ENCODE measurements around the gene GAB2. TPM values are rescaled to one million over a fixed set of nuclear protein-coding genes. Genes with fewer than 3 reads are reported as not detected.
"Not testable (repeated sequence)": the region's sequence is repeated elsewhere in the genome, so short reads cannot be mapped to it uniquely, and the experiment has no call there.

Gene GAB2
- total RNA-seq, 1 experiment from 2014 or later = 4.2 TPM

- H3K27ac Mint-ChIP-seq (ENCODE audit: low read depth, unreplicated experiment) = no peak overlapping the region
- ChIA-PET POLR2A (no interaction called here), CTCF (no interaction called here)
- no peak for DNase-seq (ENCODE audit: unreplicated experiment)
- H3K9me3 Mint-ChIP-seq (ENCODE audit: unreplicated experiment) = no peaks in the 10 kb centered on the region
- no peaks in the 10 kb centered on the region for H3K27me3 Mint-ChIP-seq (ENCODE audit: insufficient read depth, unreplicated experiment)
- TF ChIP-seq, protein P1, sequence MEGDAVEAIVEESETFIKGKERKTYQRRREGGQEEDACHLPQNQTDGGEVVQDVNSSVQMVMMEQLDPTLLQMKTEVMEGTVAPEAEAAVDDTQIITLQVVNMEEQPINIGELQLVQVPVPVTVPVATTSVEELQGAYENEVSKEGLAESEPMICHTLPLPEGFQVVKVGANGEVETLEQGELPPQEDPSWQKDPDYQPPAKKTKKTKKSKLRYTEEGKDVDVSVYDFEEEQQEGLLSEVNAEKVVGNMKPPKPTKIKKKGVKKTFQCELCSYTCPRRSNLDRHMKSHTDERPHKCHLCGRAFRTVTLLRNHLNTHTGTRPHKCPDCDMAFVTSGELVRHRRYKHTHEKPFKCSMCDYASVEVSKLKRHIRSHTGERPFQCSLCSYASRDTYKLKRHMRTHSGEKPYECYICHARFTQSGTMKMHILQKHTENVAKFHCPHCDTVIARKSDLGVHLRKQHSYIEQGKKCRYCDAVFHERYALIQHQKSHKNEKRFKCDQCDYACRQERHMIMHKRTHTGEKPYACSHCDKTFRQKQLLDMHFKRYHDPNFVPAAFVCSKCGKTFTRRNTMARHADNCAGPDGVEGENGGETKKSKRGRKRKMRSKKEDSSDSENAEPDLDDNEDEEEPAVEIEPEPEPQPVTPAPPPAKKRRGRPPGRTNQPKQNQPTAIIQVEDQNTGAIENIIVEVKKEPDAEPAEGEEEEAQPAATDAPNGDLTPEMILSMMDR (IDR thresholded peaks at IDR 0.05; ENCODE audit: unreplicated experiment) = no peak
- H3K4me1 Mint-ChIP-seq (ENCODE audit: insufficient read depth, unreplicated experiment) = peaks cover 15% of the 10 kb centered on the region
- no TSS peak for BruUV-seq (replicated peaks)
- H3K4me3 Mint-ChIP-seq (ENCODE audit: unreplicated experiment) = no peak overlapping the region
- intact Hi-C loops (cut with micrococcal nuclease) = no loop called here
- no peaks in the 10 kb centered on the region for H3K36me3 Mint-ChIP-seq (ENCODE audit: insufficient read depth, unreplicated experiment)
Observed at GRCh38 chr11:78295991-78296930, 121.4 kb downstream of the GAB2 start.

DNA sequence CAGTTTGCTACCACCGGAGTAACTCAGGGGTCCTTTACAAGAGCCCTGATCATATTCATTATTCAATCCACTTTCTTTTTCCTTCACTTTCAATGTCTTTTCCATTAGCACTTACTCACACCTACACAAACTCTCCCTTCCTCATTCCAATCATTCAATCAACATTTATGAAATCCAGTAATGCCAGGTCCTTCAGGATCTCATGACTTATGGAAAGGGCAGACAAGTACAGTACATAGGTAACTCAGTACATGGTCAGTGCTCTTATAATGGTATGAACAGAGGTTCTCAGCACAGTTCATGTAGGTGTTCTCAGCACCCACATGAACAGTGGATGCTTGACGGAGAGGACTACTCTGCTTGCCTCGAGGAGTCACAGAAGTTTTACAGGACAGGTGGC is 122.3 kb downstream of the GAB2 start:
- Mint-ChIP-seq H3K4me3 (ENCODE audit: unreplicated experiment) (no peak overlapping the region), H3K4me1 (ENCODE audit: insufficient read depth, unreplicated experiment) (peaks cover 20% of the 10 kb centered on the region), H3K36me3 (ENCODE audit: insufficient read depth, unreplicated experiment) (no peaks in the 10 kb centered on the region), H3K9me3 (ENCODE audit: unreplicated experiment) (no peaks in the 10 kb centered on the region), H3K27me3 (ENCODE audit: insufficient read depth, unreplicated experiment) (no peaks in the 10 kb centered on the region), H3K27ac (ENCODE audit: low read depth, unreplicated experiment) (no peak overlapping the region)
- CTCF ChIA-PET = no interaction called here
- no TSS peak for BruUV-seq (replicated peaks)
- POLR2A ChIA-PET = no interaction called here
- DNase-seq (ENCODE audit: unreplicated experiment) = no peak
- intact Hi-C loops (cut with micrococcal nuclease) = no loop called here
- TF ChIP-seq, protein P1 (IDR thresholded peaks at IDR 0.05; ENCODE audit: unreplicated experiment) = no peak

DNA sequence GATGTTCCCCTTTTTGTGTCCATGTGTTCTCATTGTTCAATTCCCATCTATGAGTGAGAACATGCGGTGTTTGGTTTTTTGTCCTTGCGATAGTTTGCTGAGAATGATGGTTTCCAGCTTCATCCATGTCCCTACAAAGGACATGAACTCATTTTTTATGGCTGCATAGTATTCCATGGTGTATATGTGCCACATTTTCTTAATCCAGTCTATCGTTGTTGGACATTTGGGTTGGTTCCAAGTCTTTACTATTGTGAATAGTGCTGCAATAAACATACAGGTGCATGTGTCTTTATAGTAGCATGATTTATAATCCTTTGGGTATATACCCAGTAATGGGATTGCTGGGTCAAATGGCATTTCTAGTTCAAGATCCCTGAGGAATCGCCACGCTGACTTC is 123.5 kb downstream of the GAB2 start:
- H3K9me3 Mint-ChIP-seq (ENCODE audit: unreplicated experiment); POLR2A ChIA-PET; DNase-seq (ENCODE audit: unreplicated experiment); H3K4me3 Mint-ChIP-seq (ENCODE audit: unreplicated experiment); BruUV-seq (replicated peaks); H3K36me3 Mint-ChIP-seq (ENCODE audit: insufficient read depth, unreplicated experiment); H3K27ac Mint-ChIP-seq (ENCODE audit: low read depth, unreplicated experiment); H3K27me3 Mint-ChIP-seq (ENCODE audit: insufficient read depth, unreplicated experiment); intact Hi-C loops (cut with micrococcal nuclease); CTCF ChIA-PET: not testable (repeated sequence)
- H3K4me1 Mint-ChIP-seq (ENCODE audit: insufficient read depth, unreplicated experiment) = peaks cover 31% of the 10 kb centered on the region

DNA sequence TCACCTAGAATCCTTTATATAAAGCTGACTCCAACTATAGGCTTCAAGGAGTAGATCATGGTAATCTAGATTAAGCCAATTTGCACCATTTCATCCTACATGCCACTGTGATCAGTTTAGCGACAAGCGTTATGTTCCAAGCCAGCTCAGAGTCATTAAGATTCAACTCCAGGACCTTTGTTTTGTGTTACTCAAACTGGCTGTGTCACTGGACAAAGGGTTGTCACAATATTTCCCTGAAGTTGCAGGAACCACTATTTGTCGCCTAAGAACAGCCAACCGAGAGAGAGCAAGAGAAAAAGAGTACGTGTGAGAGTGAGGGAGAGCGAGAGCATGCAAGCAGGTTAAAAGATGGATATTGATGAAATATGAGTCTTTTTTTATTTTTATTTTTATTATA is 124.1 kb downstream of the GAB2 start:
- intact Hi-C loops (cut with micrococcal nuclease) = no loop called here
- Mint-ChIP-seq H3K4me1 (ENCODE audit: insufficient read depth, unreplicated experiment) (peaks cover 31% of the 10 kb centered on the region), H3K27me3 (ENCODE audit: insufficient read depth, unreplicated experiment) (no peaks in the 10 kb centered on the region), H3K9me3 (ENCODE audit: unreplicated experiment) (no peaks in the 10 kb centered on the region), H3K36me3 (ENCODE audit: insufficient read depth, unreplicated experiment) (peaks cover 5% of the 10 kb centered on the region), H3K27ac (ENCODE audit: low read depth, unreplicated experiment) (no peak overlapping the region), H3K4me3 (ENCODE audit: unreplicated experiment) (no peak overlapping the region)
- no TSS peak for BruUV-seq (replicated peaks)
- ChIA-PET CTCF (no interaction called here), POLR2A (no interaction called here)
- TF ChIP-seq, protein P1 (IDR thresholded peaks at IDR 0.05; ENCODE audit: unreplicated experiment) = no peak
- DNase-seq (ENCODE audit: unreplicated experiment) = no peak
